ENCODE data around the gene GPR176. TPM values are rescaled to one million over a fixed set of nuclear protein-coding genes. Genes with fewer than 3 reads are reported as not detected.

The GPR176 gene
- total RNA-seq, 4 donors from 2014 or later: 2.4 to 18.6 (median 9.1) TPM

DNA sequence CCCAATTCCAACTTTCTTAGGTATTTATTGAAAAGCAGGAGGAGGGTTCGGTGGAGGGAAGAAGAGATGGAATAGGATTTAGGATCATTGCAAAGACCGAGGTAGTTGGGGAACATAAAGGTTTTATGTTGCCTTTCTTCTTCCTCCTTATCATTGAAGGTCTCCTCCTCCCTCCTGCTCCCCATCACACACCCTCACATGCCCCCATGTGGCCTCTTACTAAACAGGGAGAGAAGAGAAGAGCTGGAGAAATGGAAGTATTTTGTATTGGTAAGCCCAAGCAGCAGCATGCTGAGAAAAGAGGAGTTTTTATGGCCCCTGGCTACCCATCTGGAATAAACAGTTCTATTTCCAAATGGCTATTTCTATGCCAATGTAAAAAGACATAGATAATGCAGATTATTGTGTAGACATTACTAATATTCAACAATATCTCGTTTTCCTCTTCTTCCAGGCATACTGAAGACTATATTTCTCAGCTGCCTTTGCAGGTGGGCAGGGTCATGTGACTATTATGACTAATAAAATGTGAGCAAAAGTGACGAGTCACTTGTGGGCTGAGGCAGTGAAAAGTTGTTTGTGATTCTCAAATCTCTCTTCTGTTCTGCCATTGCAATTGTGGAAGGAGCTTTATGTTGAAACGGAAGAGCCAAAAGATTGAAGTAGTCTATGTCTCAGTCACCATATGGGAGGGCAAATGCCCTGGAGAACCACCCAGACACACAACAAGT lies 5.2 kb upstream of the GPR176 start:
- H3K9me3 ChIP-seq: no peaks in the 10 kb centered on the region
- WGBS, 2 donors: 73 to 74% methylated on average over 5 of the region's 5 CpGs
- DNase-seq (ENCODE audit: low spot score in 2 of 2): no peak
- no peaks in the 10 kb centered on the region for H3K36me3 ChIP-seq
- no peak for TF ChIP-seq EP300 (IDR thresholded peaks at IDR 0.05)
- TF ChIP-seq, protein P1, sequence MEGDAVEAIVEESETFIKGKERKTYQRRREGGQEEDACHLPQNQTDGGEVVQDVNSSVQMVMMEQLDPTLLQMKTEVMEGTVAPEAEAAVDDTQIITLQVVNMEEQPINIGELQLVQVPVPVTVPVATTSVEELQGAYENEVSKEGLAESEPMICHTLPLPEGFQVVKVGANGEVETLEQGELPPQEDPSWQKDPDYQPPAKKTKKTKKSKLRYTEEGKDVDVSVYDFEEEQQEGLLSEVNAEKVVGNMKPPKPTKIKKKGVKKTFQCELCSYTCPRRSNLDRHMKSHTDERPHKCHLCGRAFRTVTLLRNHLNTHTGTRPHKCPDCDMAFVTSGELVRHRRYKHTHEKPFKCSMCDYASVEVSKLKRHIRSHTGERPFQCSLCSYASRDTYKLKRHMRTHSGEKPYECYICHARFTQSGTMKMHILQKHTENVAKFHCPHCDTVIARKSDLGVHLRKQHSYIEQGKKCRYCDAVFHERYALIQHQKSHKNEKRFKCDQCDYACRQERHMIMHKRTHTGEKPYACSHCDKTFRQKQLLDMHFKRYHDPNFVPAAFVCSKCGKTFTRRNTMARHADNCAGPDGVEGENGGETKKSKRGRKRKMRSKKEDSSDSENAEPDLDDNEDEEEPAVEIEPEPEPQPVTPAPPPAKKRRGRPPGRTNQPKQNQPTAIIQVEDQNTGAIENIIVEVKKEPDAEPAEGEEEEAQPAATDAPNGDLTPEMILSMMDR (IDR thresholded peaks at IDR 0.05): no peak
- TF ChIP-seq POLR2A (IDR thresholded peaks at IDR 0.05): no peak
- no peak overlapping the region for H3K4me3 ChIP-seq
- no peaks in the 10 kb centered on the region for H3K27me3 ChIP-seq
- H3K4me1 ChIP-seq: peaks cover 0 to 4% (median 0%) of the 10 kb centered on the region in 4 donors
- no peak overlapping the region for H3K27ac ChIP-seq

- Histone ChIP-seq H3K27ac (no peak overlapping the region), H3K36me3 (no peaks in the 10 kb centered on the region), H3K4me1 (peaks cover 0 to 11% (median 0%) of the 10 kb centered on the region in 4 donors), H3K9me3 (no peaks in the 10 kb centered on the region), H3K4me3 (no peak overlapping the region), H3K27me3 (no peaks in the 10 kb centered on the region)
- 72 to 77% methylated on average over 3 of the region's 3 CpGs for WGBS, 2 donors
- no peak for DNase-seq (ENCODE audit: low spot score in 2 of 2)
- TF ChIP-seq POLR2A (IDR thresholded peaks at IDR 0.05) (no peak), EP300 (IDR thresholded peaks at IDR 0.05) (no peak)
- TF ChIP-seq, protein P1 (IDR thresholded peaks at IDR 0.05): no peak
These were observed 4.4 kb upstream of the GPR176 start for GRCh38 chr15:39924437-39924836.

DNA sequence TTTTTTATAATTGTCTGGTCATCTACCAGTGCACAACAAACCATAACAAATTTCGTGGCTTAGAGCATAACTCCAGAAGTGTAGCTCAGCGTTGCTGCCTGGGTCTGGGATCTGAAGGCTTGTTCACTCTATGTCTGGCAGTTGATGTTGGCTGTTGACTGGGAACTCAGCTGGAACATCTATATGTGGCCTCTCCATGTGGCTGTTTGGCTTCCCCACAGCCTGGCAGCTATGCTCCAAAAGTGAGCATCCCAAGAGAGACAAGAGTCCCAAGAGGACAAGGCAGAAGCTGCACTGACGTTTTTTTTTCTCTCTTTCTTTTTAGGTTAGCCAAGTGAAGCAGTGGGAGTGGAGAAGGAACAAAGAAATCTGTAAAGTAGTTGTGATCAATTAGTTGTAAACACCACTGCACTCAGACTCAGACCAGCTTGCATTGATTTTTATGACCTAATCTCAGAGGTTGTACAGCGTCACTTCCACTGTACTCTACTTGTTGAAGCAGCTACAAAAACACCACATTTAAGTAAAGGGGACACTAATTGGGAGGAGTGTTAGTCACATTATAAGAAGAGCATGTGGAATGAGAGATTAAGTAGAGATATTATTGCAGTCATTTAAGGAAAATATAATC lies 2.5 kb upstream of the GPR176 start:
- Histone ChIP-seq H3K27me3 (no peaks in the 10 kb centered on the region), H3K27ac (peak overlapping the region in 1 of 4 donors; percentile 8), H3K36me3 (no peaks in the 10 kb centered on the region), H3K4me1 (peaks cover 0 to 23% (median 0%) of the 10 kb centered on the region in 4 donors), H3K4me3 (no peak overlapping the region), H3K9me3 (no peaks in the 10 kb centered on the region)
- WGBS, 2 donors: 56 to 62% methylated on average over 4 of the region's 4 CpGs
- no peak for DNase-seq (ENCODE audit: low spot score in 2 of 2)
- TF ChIP-seq EP300 (IDR thresholded peaks at IDR 0.05): no peak
- TF ChIP-seq, protein P1 (IDR thresholded peaks at IDR 0.05): no peak
- TF ChIP-seq POLR2A (IDR thresholded peaks at IDR 0.05): no peak

- H3K27me3 ChIP-seq: no peaks in the 10 kb centered on the region
- no peaks in the 10 kb centered on the region for H3K9me3 ChIP-seq
- H3K4me1 ChIP-seq: peaks cover 0 to 23% (median 0%) of the 10 kb centered on the region in 4 donors
- no peaks in the 10 kb centered on the region for H3K36me3 ChIP-seq
- TF ChIP-seq, protein P1 (IDR thresholded peaks at IDR 0.05): no peak
- TF ChIP-seq POLR2A (IDR thresholded peaks at IDR 0.05): no peak
- TF ChIP-seq EP300 (IDR thresholded peaks at IDR 0.05): no peak
- DNase-seq (ENCODE audit: low spot score in 2 of 2): no peak
- peak overlapping the region; percentile 44 to 89 (median 79) for H3K27ac ChIP-seq
- whole genome bisulfite sequencing, 2 donors: 80 to 90% methylated on average over 6 of the region's 6 CpGs
- H3K4me3 ChIP-seq: peak overlapping the region; percentile 52 to 76 (median 66)
These were observed 1.2 kb upstream of the GPR176 start for GRCh38 chr15:39921274-39921638.

All from tibial nerve (tissue), 4 donors.